Endodermal cell (in vitro differentiated cells): Measurements from ENCODE around the gene UNC13C. TPM values are rescaled to one million over a fixed set of nuclear protein-coding genes. Genes with fewer than 3 reads are reported as not detected.

Source experiments
- DNase-seq: peaks from one replicate; pipeline ENCODE4 v3.0.0-alpha.2; 2017
- H3K27ac ChIP-seq: 2 replicates; pipeline ENCODE4 v1.5.1; 2013; ENCODE audit warnings: mild to moderate bottlenecking, low read depth, low read length, moderate library complexity
- H3K27me3 ChIP-seq: 2 replicates; pipeline ENCODE4 v1.6.1; 2013; ENCODE audit warnings: mild to moderate bottlenecking, low read length, moderate library complexity; ENCODE audit not compliant: insufficient read depth, control insufficient read depth, poor library complexity, severe bottlenecking
- H3K36me3 ChIP-seq: 2 replicates; pipeline ENCODE4 v1.7.0; 2013; ENCODE audit warnings: mild to moderate bottlenecking, low read length, moderate library complexity; ENCODE audit not compliant: control insufficient read depth, insufficient read depth
- H3K4me1 ChIP-seq: one replicate; pipeline ENCODE4 v1.7.0; 2013; ENCODE audit warnings: low read length; ENCODE audit not compliant: control insufficient read depth, insufficient read depth
- H3K4me3 ChIP-seq: 2 replicates; pipeline ENCODE4 v1.5.1; 2013; ENCODE audit warnings: mild to moderate bottlenecking, low read length, moderate library complexity
- H3K9ac ChIP-seq: 2 replicates; pipeline ENCODE4 v1.6.1; 2013; ENCODE audit warnings: mild to moderate bottlenecking, low read length, moderate library complexity; ENCODE audit not compliant: poor library complexity, severe bottlenecking; ENCODE audit errors: extremely low read depth
- H3K9me3 ChIP-seq: 2 replicates; pipeline ENCODE4 v1.6.1; 2013; ENCODE audit warnings: mild to moderate bottlenecking, low read length, moderate library complexity; ENCODE audit not compliant: control insufficient read depth
- H3K27ac Mint-ChIP-seq: 2 replicates; pipeline ENCODE4 v1.8.0; 2020; ENCODE audit warnings: mixed read lengths
- H3K27me3 Mint-ChIP-seq: 2 replicates; pipeline ENCODE4 v1.8.0; 2021; ENCODE audit warnings: mild to moderate bottlenecking, mixed read lengths; ENCODE audit not compliant: insufficient read depth
- H3K36me3 Mint-ChIP-seq: 2 replicates; pipeline ENCODE4 v1.8.0; 2020; ENCODE audit warnings: low read depth, mixed read lengths
- H3K4me1 Mint-ChIP-seq: 2 replicates; pipeline ENCODE4 v1.8.0; 2020; ENCODE audit warnings: mixed read lengths
- H3K4me3 Mint-ChIP-seq: 2 replicates; pipeline ENCODE4 v1.8.0; 2020; ENCODE audit warnings: mild to moderate bottlenecking, moderate library complexity, mixed read lengths
- H3K9me3 Mint-ChIP-seq: 2 replicates; pipeline ENCODE4 v1.8.0; 2020; ENCODE audit warnings: mild to moderate bottlenecking, mixed read lengths
- WGBS, 2 experiments: methylation state at CpG; one replicate each; pipeline versions ENCODE4 v1.1.5 to v1.1.7; 2013; ENCODE audit warnings: missing lambda C conversion rate in 2 of 2, mixed read lengths in 1 of 2; ENCODE audit not compliant: insufficient coverage in 1 of 2, insufficient read length in 1 of 2; 5-methylcytosine and 5-hydroxymethylcytosine counted together
- total RNA-seq, 2 donors: library from RNA; stranded (reverse); fragmentation: NEBNext Ultra II Directional in 1 of 2; extraction: Animal tissue kit (Norgen Biotek cat#: 25700) in 1 of 2; gene quantifications; 2 replicates in 1 of 2; 3 replicates in 1 of 2; pipeline ENCODE4 v1.2.1, GENCODE V29; 2021
- TF ChIP-seq, protein P1 (sequence below): fragments of 200-600 bp; sonication (generic); conservative IDR thresholded peaks from 2 replicates; pipeline ENCODE4 v1.5.0; 2021; ENCODE audit warnings: antibody characterized with exemption, mild to moderate bottlenecking

The UNC13C gene
- total RNA-seq, 2 donors from 2014 or later: 7.2 to 19.9 TPM

DNA sequence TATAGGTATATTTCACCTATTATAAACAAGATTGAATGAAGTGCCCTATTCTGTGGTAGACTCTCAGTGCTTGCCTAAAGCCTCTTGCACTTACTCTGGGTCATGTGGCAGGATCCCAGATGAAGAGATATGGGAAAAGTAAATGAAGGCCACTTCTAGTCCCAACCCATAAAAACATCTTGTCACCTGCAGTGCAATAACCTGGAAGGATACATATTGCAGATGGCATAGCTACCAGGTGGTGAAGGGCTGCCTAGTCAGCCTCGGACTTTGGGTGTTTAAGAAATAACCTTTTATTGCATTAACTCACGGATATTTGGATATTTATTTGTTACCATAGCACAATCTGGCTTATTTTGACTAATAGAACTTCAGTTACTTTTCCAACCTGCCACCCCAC is 367.1 kb downstream of the UNC13C start:
- Mint-ChIP-seq H3K4me1 (no peaks in the 10 kb centered on the region), H3K4me3 (no peak overlapping the region), H3K9me3 (no peaks in the 10 kb centered on the region), H3K27ac (no peak overlapping the region), H3K27me3 (no peaks in the 10 kb centered on the region), H3K36me3 (peaks cover 8% of the 10 kb centered on the region)
- no peak overlapping the region for H3K4me3 ChIP-seq
- no peaks in the 10 kb centered on the region for H3K27me3 ChIP-seq
- H3K9ac ChIP-seq: no peak overlapping the region
- H3K36me3 ChIP-seq: no peaks in the 10 kb centered on the region
- no peak for DNase-seq
- no peaks in the 10 kb centered on the region for H3K9me3 ChIP-seq
- H3K27ac ChIP-seq: no peak overlapping the region
- TF ChIP-seq, protein P1, sequence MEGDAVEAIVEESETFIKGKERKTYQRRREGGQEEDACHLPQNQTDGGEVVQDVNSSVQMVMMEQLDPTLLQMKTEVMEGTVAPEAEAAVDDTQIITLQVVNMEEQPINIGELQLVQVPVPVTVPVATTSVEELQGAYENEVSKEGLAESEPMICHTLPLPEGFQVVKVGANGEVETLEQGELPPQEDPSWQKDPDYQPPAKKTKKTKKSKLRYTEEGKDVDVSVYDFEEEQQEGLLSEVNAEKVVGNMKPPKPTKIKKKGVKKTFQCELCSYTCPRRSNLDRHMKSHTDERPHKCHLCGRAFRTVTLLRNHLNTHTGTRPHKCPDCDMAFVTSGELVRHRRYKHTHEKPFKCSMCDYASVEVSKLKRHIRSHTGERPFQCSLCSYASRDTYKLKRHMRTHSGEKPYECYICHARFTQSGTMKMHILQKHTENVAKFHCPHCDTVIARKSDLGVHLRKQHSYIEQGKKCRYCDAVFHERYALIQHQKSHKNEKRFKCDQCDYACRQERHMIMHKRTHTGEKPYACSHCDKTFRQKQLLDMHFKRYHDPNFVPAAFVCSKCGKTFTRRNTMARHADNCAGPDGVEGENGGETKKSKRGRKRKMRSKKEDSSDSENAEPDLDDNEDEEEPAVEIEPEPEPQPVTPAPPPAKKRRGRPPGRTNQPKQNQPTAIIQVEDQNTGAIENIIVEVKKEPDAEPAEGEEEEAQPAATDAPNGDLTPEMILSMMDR: no peak
- WGBS, 2 experiments: 83 to 95% methylated on average over 1 to 2 of the region's 2 CpGs
- H3K4me1 ChIP-seq: no peaks in the 10 kb centered on the region

DNA sequence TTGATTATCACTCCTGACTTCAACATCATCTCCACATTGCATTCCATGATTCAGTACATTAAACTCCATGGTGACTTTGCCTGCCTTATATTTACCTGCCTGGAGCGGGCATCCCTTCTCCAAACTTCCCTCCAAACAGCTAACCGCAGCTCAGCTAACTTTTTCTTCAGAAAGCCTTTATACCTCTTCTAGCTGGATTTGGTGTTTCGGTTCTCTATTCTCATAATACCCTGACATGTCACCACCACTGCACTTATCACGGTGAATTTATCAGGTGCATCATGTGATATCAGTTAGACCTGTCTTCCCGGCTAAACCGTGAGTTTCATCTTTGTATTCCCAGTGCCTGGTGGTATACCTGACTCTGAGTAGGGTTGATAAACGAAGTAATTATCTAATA is 367.6 kb downstream of the UNC13C start:
- Histone ChIP-seq H3K9me3 (no peaks in the 10 kb centered on the region), H3K36me3 (no peaks in the 10 kb centered on the region), H3K4me3 (no peak overlapping the region), H3K27ac (no peak overlapping the region), H3K9ac (no peak overlapping the region), H3K4me1 (no peaks in the 10 kb centered on the region), H3K27me3 (no peaks in the 10 kb centered on the region)
- H3K27ac Mint-ChIP-seq: no peak overlapping the region
- H3K27me3 Mint-ChIP-seq: no peaks in the 10 kb centered on the region
- no peaks in the 10 kb centered on the region for H3K4me1 Mint-ChIP-seq
- WGBS, 2 experiments: 92 to 94% methylated on average over 5 to 6 of the region's 7 CpGs
- no peak overlapping the region for H3K4me3 Mint-ChIP-seq
- peaks cover 7% of the 10 kb centered on the region for H3K36me3 Mint-ChIP-seq
- DNase-seq: no peak
- TF ChIP-seq, protein P1: no peak
- H3K9me3 Mint-ChIP-seq: no peaks in the 10 kb centered on the region

DNA sequence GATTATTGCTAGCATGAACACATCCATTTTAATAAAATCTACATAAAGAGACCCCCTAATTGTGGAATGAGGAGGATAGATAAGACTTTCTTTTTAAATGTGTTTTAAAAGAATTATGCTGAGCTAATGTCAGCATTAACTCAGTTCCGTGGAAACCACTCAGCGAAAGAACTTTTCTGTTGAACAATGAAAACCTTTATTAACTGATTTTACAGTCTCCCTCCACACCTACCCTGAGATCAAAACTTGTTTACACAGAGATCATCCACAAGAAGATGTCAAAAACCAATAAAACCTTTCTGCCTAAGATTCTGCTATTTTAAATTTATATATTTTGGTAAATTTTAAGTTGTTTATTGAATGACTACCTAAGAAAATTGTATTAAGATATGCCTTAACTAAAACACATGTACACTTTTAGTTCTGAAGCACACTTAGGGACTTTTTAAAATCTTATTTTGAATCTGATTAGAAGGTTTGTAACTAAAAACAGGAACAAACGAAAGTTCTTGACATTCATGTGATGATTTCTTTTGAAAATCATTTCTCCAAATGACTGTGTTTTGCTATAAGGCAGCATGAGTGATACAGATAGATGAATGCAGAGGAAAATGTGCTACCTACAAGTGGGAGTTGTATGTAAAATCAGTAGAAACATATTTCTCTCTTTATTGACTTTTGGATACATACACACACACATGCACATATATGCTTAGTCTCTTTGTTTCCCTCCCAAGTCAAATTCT is 369.0 kb downstream of the UNC13C start:
- Mint-ChIP-seq H3K4me1 (no peaks in the 10 kb centered on the region), H3K36me3 (peaks cover 2% of the 10 kb centered on the region), H3K27me3 (no peaks in the 10 kb centered on the region), H3K9me3 (no peaks in the 10 kb centered on the region), H3K4me3 (no peak overlapping the region), H3K27ac (no peak overlapping the region)
- 87 to 93% methylated on average over 2 to 3 of the region's 3 CpGs for WGBS, 2 experiments
- DNase-seq: no peak
- Histone ChIP-seq H3K9me3 (no peaks in the 10 kb centered on the region), H3K9ac (no peak overlapping the region), H3K4me1 (no peaks in the 10 kb centered on the region), H3K27me3 (no peaks in the 10 kb centered on the region), H3K27ac (no peak overlapping the region), H3K4me3 (no peak overlapping the region), H3K36me3 (no peaks in the 10 kb centered on the region)
- TF ChIP-seq, protein P1: no peak
